Measurements from ENCODE around the gene SLC52A3. TPM values are rescaled to one million over a fixed set of nuclear protein-coding genes. Genes with fewer than 3 reads are reported as not detected.

The SLC52A3 gene
- total and polyA plus RNA-seq, 8 donors = 0.46 to 24.0 (median 1.9) TPM

- 17 to 47% (median 22%) methylated on average over 10 to 11 of the region's 11 CpGs for WGBS, 5 donors
Observed at GRCh38 chr20:775679-776135, 7.4 kb upstream of the SLC52A3 start.

GRCh38 chr20:774660-775057 lies 6.4 kb upstream of the SLC52A3 start:
- Histone ChIP-seq H3K27ac (peak overlapping the region in 2 of 5 donors; percentile 44 to 51), H3K27me3 (no peaks in the 10 kb centered on the region), H3K9me3 (no peaks in the 10 kb centered on the region), H3K36me3 (no peaks in the 10 kb centered on the region), H3K4me1 (peaks cover 0 to 19% (median 8%) of the 10 kb centered on the region in 4 donors), H3K4me3 (no peak overlapping the region)
- no peak for DNase-seq
- 70 to 79% (median 78%) methylated on average over 5 of the region's 5 CpGs for WGBS, 5 donors
- TF ChIP-seq EP300 (IDR thresholded peaks at IDR 0.05) (no peak), POLR2AphosphoS5 (IDR thresholded peaks at IDR 0.05) (no peak), POLR2A (IDR thresholded peaks at IDR 0.05) (no peak)
- TF ChIP-seq, protein P1, sequence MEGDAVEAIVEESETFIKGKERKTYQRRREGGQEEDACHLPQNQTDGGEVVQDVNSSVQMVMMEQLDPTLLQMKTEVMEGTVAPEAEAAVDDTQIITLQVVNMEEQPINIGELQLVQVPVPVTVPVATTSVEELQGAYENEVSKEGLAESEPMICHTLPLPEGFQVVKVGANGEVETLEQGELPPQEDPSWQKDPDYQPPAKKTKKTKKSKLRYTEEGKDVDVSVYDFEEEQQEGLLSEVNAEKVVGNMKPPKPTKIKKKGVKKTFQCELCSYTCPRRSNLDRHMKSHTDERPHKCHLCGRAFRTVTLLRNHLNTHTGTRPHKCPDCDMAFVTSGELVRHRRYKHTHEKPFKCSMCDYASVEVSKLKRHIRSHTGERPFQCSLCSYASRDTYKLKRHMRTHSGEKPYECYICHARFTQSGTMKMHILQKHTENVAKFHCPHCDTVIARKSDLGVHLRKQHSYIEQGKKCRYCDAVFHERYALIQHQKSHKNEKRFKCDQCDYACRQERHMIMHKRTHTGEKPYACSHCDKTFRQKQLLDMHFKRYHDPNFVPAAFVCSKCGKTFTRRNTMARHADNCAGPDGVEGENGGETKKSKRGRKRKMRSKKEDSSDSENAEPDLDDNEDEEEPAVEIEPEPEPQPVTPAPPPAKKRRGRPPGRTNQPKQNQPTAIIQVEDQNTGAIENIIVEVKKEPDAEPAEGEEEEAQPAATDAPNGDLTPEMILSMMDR (IDR thresholded peaks at IDR 0.05) = no peak
- intact Hi-C loops (cut with DNase I; ENCODE audit: low total_unique reads) = no loop called here

More at GRCh38 chr20:775679-776135, 7.4 kb upstream of the SLC52A3 start:
- peak overlapping the region in 1 of 4 donors; percentile 3 for H3K4me3 ChIP-seq
- peak; percentile 85 to 91 for DNase-seq
- H3K9me3 ChIP-seq = no peaks in the 10 kb centered on the region
- H3K27me3 ChIP-seq = no peaks in the 10 kb centered on the region
- H3K36me3 ChIP-seq = no peaks in the 10 kb centered on the region
- TF ChIP-seq, protein P1 (IDR thresholded peaks at IDR 0.05) = no peak
- TF ChIP-seq POLR2AphosphoS5 (IDR thresholded peaks at IDR 0.05) = peak in 1 of 3 donors; percentile 59
- intact Hi-C loops (cut with DNase I; ENCODE audit: low total_unique reads) = no loop called here
- H3K27ac ChIP-seq = peak overlapping the region in 3 of 5 donors; percentile 42 to 51 (median 44)
- H3K4me1 ChIP-seq = peaks cover 0 to 17% (median 8%) of the 10 kb centered on the region in 4 donors

DNA sequence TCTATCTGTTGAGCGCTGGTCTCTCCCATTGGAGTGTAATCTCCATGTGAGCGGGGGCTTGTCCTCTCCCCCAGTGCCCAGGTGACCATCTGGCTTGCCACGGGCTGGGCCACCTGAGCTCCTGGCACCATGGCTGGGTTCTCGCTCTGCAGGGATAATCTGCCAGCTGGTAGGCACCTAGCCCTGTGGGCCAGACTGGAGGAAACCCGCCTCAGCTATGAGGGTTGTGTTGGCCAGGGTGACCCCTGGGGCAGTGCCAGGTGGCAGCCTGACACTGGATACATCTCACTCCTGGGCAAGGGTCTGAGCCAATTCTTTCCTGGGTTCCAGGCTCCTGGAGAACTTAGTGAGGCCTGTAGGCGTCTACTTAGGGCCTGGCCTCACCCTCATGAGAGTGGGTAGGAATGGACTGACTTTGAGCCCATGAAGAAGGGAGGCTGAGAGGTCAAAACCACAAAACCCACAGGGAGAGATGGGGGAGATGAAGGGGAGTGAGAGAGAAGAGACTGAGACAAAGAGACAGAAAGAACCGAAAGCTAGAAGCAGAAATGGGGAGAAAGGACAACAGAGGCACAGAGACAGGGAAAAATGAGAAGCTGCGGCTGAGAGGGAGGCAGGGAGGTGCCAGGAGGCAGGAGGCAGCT lies 5.8 kb upstream of the SLC52A3 start:
- peak overlapping the region in 2 of 5 donors; percentile 44 to 51 for H3K27ac ChIP-seq
- H3K4me1 ChIP-seq = peaks cover 0 to 20% (median 8%) of the 10 kb centered on the region in 4 donors
- H3K9me3 ChIP-seq = no peaks in the 10 kb centered on the region
- no peaks in the 10 kb centered on the region for H3K36me3 ChIP-seq
- no peak for TF ChIP-seq POLR2A (IDR thresholded peaks at IDR 0.05)
- TF ChIP-seq, protein P1 (IDR thresholded peaks at IDR 0.05) = no peak
- no peak for TF ChIP-seq POLR2AphosphoS5 (IDR thresholded peaks at IDR 0.05)
- no peak for TF ChIP-seq EP300 (IDR thresholded peaks at IDR 0.05)
- DNase-seq = peak in 1 of 2 donors; percentile 59
- 61 to 83% (median 71%) methylated on average over 8 of the region's 8 CpGs for WGBS, 5 donors
- no peak overlapping the region for H3K4me3 ChIP-seq
- intact Hi-C loops (cut with DNase I; ENCODE audit: low total_unique reads) = no loop called here
- H3K27me3 ChIP-seq = no peaks in the 10 kb centered on the region

GRCh38 chr20:772806-773205 lies 4.5 kb upstream of the SLC52A3 start:
- intact Hi-C loops (cut with DNase I; ENCODE audit: low total_unique reads) = no loop called here
- no peak overlapping the region for H3K4me3 ChIP-seq

More at GRCh38 chr20:772806-773205, 4.5 kb upstream of the SLC52A3 start:
- no peak for DNase-seq
- peaks cover 0 to 23% (median 11%) of the 10 kb centered on the region in 4 donors for H3K4me1 ChIP-seq
- 55 to 70% (median 58%) methylated on average over 9 of the region's 9 CpGs for WGBS, 5 donors
- no peaks in the 10 kb centered on the region for H3K36me3 ChIP-seq
- no peaks in the 10 kb centered on the region for H3K9me3 ChIP-seq
- no peak overlapping the region for H3K27ac ChIP-seq
- no peaks in the 10 kb centered on the region for H3K27me3 ChIP-seq
- no peak for TF ChIP-seq POLR2AphosphoS5 (IDR thresholded peaks at IDR 0.05)
- TF ChIP-seq EP300 (IDR thresholded peaks at IDR 0.05) = no peak

Data from stomach (tissue), 9 donors.